ENCODE data around the gene USP36.

DNA sequence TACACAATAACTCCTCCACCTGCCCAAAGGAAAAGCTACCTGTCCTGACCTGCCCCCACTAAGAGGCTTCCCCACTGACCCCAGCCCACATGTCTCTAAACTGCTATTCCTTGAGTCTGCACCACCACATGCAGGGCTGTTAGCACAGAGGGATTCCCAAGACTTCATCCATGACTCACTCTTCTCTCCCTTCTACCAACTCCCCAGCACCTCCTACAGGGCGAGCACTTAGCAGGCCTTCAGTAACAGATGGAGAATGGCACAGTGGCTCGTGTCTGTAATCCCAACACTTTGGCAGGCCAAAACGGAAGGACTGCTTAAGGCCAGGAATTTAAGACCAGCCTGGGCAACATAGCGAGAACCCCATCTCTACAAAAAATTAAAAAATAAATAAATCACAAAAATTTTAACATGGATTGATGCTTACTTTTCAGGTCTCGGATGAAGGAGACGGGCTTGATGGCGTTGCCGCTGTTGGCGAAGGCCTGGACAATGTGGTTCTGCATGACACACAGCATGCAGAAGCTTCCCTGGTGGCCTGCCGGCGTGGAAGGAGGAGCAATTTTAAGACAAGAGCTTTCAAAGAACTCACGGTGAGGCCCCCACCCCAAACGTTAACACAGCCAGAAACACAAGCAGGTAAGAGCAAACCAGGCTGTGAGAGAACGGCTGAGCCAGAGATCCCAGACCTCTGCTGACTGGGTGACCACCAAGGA, 12.0 kb downstream of the USP36 start:
- no peak; the same call in 1 of the 2 replicates for TF ChIP-seq CTCF (IDR thresholded peaks at IDR 0.05)
- no peak for TF ChIP-seq ZFX (IDR thresholded peaks at IDR 0.05; ENCODE audit: borderline replicate concordance)

Data from 22Rv1 (cell line).